ENCODE results near the gene NKD1.

The NKD1 gene

DNA sequence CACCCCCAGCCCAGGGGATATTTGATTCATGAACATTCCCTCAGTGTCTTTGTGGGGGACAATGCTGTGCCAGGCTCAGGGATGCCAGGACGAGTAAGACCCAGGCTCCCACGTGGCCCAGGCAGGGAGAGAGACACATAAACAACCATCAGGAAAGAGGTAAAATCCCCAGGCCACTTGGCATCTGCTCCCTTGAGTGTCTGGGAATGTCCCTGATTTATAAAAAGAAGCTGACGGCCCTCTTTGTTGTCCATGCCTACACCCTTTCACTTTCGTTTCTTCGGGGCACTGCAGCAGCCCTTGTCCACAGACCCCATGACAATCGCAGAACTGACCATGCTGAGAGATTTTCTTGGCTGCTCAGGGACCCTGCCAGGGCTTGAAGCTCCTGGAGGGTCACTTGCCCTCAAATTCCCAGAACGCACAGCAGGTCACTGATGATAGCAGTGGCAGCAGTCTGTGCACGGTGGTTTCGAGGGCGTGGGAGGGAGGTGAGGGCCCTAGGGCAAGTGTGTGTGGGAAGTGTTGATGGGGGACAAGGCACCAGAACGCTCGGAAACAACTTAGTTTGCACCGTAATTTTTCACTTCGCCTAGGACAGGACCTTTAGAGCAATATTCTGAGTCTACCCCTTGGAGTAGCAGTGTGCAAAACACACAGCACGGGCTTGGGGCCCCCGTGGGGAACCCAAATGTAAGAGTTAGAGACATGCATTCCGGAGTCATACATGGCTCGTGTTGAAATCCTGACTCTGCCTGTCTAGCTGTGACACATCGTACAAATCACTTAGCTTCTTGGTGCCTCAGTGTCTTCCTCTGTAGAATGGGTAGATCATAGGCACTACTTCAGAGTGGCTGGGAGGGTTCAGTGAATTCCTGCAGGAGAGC, 149.9 kb downstream of the NKD1 start:
- no peaks in the 10 kb centered on the region for H3K36me3 ChIP-seq
- no peaks in the 10 kb centered on the region for H3K27me3 ChIP-seq
- DNase-seq: no peak
- H3K9me3 ChIP-seq: no peaks in the 10 kb centered on the region
- no peaks in the 10 kb centered on the region for H3K4me1 ChIP-seq
- no peak overlapping the region for H3K4me3 ChIP-seq (ENCODE audit: low read depth, low read length)
- TF ChIP-seq, protein P1, sequence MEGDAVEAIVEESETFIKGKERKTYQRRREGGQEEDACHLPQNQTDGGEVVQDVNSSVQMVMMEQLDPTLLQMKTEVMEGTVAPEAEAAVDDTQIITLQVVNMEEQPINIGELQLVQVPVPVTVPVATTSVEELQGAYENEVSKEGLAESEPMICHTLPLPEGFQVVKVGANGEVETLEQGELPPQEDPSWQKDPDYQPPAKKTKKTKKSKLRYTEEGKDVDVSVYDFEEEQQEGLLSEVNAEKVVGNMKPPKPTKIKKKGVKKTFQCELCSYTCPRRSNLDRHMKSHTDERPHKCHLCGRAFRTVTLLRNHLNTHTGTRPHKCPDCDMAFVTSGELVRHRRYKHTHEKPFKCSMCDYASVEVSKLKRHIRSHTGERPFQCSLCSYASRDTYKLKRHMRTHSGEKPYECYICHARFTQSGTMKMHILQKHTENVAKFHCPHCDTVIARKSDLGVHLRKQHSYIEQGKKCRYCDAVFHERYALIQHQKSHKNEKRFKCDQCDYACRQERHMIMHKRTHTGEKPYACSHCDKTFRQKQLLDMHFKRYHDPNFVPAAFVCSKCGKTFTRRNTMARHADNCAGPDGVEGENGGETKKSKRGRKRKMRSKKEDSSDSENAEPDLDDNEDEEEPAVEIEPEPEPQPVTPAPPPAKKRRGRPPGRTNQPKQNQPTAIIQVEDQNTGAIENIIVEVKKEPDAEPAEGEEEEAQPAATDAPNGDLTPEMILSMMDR (IDR thresholded peaks at IDR 0.05; ENCODE audit: low read depth, low read length): no peak

Data from BE2C (cell line).